MG63 (cell line): ENCODE data around the gene PCDHB4. TPM values are rescaled to one million over a fixed set of nuclear protein-coding genes. Genes with fewer than 3 reads are reported as not detected.
"Not testable (repeated sequence)": the region's sequence is repeated elsewhere in the genome, so short reads cannot be mapped to it uniquely, and the experiment has no call there.

ENCODE experiments used
- DNase-seq: peaks from one replicate; pipeline ENCODE4 v3.0.0-alpha.2; 2020
- H3K27me3 ChIP-seq: fragments of 250-450 bp; sonication (Bioruptor Pico); 2 replicates; pipeline ENCODE4 v1.5.1; 2020; ENCODE audit warnings: mild to moderate bottlenecking, moderate library complexity
- H3K36me3 ChIP-seq: fragments of 250-450 bp; sonication (Bioruptor Pico); 2 replicates; pipeline ENCODE4 v1.5.1; 2020; ENCODE audit warnings: mild to moderate bottlenecking, moderate library complexity
- H3K4me3 ChIP-seq: fragments of 250-450 bp; sonication (Bioruptor Pico); 2 replicates; pipeline ENCODE4 v1.5.1; 2020; ENCODE audit warnings: mild to moderate bottlenecking, moderate library complexity
- H3K9me3 ChIP-seq: fragments of 250-450 bp; sonication (Bioruptor Pico); 2 replicates; pipeline ENCODE4 v1.5.1; 2020; ENCODE audit warnings: mild to moderate bottlenecking, moderate library complexity
- total RNA-seq: library from RNA; depleted of rRNA; stranded (reverse); fragments of >200 nt; shearing (Covaris generic); gene quantifications from 2 replicates; pipeline ENCODE4 v1.2.3, GENCODE V29; 2014; ENCODE audit warnings: low replicate concordance

The PCDHB4 gene
- total RNA-seq, 1 experiment from 2014 or later: not detected

- DNase-seq: no peak
- no peaks in the 10 kb centered on the region; the same call in 1 of the 2 replicates for H3K27me3 ChIP-seq
Observed at GRCh38 chr5:141135030-141135717, 13.6 kb downstream of the PCDHB4 start, which contains the start of gene PCDHB5. TSS of gene PCDHB5 (plus strand) at chr5:141135206. CDS start at chr5:141135435, 229 bp downstream.

GRCh38 chr5:141135718-141136266 lies 14.2 kb downstream of the PCDHB4 start:
- H3K9me3 ChIP-seq: no peaks in the 10 kb centered on the region
- no peak for DNase-seq
- H3K27me3 ChIP-seq: no peaks in the 10 kb centered on the region; the same call in 1 of the 2 replicates
- H3K4me3 ChIP-seq: no peak overlapping the region; the same call in 1 of the 2 replicates
- H3K36me3 ChIP-seq: no peaks in the 10 kb centered on the region

More at GRCh38 chr5:141135030-141135717, 13.6 kb downstream of the PCDHB4 start, which contains the start of gene PCDHB5:
- no peaks in the 10 kb centered on the region for H3K36me3 ChIP-seq
- H3K4me3 ChIP-seq: peak within 1 kb of the TSS; percentile 34
- H3K9me3 ChIP-seq: no peaks in the 10 kb centered on the region

DNA sequence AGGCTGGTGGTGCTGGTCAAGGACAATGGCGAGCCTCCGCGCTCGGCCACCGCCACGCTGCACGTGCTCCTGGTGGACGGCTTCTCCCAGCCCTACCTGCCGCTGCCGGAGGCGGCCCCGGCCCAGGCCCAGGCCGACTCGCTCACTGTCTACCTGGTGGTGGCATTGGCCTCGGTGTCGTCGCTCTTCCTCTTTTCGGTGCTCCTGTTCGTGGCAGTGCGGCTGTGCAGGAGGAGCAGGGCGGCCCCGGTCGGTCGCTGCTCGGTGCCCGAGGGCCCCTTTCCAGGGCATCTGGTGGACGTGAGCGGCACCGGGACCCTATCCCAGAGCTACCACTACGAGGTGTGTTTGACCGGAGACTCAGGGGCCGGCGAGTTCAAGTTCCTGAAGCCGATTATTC lies 15.7 kb downstream of the PCDHB4 start:
- H3K27me3 ChIP-seq, H3K36me3 ChIP-seq, DNase-seq, H3K4me3 ChIP-seq, H3K9me3 ChIP-seq: not testable (repeated sequence)

- Histone ChIP-seq H3K27me3 (peaks cover 3% of the 10 kb centered on the region), H3K9me3 (no peaks in the 10 kb centered on the region), H3K4me3 (no peak within 1 kb of the TSS), H3K36me3 (no peaks in the 10 kb centered on the region)
- DNase-seq: no peak
Observed at GRCh38 chr5:141149812-141150211, 28.2 kb downstream of the PCDHB4 start, which contains the start of gene PCDHB6. TSS of gene PCDHB6 (plus strand) at chr5:141150057. CDS start at chr5:141150258, 201 bp downstream.

DNA sequence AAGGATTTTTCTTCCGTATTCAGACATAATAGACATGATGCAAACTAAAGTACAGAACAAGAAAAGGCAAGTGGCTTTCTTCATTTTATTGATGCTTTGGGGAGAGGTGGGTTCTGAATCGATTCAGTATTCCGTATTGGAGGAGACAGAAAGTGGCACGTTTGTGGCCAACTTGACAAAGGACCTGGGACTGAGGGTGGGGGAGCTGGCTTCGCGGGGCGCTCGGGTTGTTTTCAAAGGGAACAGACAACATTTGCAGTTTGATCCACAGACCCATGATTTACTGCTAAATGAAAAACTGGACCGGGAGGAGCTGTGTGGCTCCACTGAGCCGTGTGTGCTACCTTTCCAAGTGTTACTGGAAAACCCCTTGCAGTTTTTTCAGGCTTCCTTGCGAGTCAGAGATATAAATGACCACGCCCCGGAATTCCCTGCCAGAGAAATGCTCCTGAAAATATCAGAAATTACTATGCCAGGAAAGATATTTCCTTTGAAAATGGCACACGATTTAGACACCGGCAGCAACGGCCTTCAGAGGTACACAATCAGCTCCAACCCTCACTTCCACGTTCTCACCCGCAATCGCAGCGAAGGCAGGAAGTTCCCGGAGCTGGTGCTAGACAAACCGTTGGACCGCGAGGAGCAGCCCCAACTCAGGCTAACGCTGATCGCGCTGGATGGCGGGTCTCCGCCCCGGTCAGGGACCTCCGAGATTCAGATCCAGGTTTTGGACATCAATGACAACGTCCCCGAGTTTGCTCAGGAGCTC lies 28.8 kb downstream of the PCDHB4 start:
- Histone ChIP-seq H3K4me3 (no peak overlapping the region), H3K36me3 (no peaks in the 10 kb centered on the region), H3K9me3 (no peaks in the 10 kb centered on the region), H3K27me3 (peaks cover 3% of the 10 kb centered on the region)
- no peak for DNase-seq

- DNase-seq: no peak
- no peaks in the 10 kb centered on the region for H3K36me3 ChIP-seq
- H3K4me3 ChIP-seq: no peak overlapping the region
- H3K27me3 ChIP-seq: peaks cover 3% of the 10 kb centered on the region
- no peaks in the 10 kb centered on the region for H3K9me3 ChIP-seq
Observed at GRCh38 chr5:141150993-141151325, 29.3 kb downstream of the PCDHB4 start.

GRCh38 chr5:141151632-141152031 lies 30.0 kb downstream of the PCDHB4 start:
- H3K4me3 ChIP-seq, DNase-seq, H3K27me3 ChIP-seq, H3K36me3 ChIP-seq, H3K9me3 ChIP-seq: not testable (repeated sequence)

DNA sequence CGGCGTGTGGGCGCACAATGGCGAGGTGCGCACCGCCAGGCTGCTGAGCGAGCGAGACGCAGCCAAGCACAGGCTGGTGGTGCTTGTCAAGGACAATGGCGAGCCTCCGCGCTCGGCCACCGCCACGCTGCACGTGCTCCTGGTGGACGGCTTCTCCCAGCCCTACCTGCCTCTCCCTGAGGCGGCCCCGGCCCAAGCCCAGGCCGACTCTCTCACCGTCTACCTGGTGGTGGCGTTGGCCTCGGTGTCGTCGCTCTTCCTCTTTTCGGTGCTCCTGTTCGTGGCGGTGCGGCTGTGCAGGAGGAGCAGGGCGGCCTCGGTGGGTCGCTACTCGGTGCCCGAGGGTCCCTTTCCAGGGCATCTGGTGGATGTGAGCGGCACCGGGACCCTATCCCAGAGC lies 30.5 kb downstream of the PCDHB4 start:
- H3K9me3 ChIP-seq, H3K36me3 ChIP-seq, H3K4me3 ChIP-seq, H3K27me3 ChIP-seq, DNase-seq: not testable (repeated sequence)

DNA sequence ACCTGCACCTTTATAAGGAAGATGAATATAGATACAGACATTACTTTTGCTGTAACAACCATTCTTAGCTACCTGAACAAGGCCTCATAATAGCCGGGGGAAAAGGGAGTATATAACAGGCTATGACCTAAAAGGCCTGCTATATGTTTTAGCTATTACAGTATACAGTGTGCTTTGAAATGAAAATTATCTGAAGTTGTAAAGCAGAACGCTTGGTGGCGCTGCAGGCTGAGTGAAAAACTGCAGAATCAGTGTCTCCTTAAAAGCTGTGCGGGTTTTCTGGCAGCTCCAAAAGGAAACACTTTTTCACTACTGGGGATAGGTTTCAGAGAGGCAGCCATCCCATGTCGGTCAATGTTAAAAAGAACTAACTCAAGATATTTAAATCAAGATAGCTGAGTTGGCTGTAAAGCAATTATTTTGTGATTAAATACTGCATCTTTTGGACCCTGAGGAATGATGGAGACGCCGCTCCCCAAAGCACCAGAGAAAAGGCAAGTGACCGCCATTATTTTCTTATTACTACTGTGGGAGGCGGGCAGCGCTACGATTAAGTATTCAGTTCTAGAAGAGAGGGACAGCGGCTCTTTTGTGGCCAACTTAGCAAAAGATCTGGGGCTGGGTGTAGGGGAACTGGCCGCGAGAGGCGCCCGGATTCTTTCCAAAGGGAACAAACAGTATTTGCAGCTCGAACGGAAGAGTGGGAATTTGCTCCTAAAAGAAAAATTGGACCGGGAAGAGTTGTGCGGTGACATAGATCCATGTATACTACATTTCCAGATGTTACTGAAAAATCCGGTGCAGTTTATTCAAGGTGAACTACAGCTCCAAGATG lies 34.1 kb downstream of the PCDHB4 start:
- no peak overlapping the region for H3K4me3 ChIP-seq
- no peak for DNase-seq
- H3K9me3 ChIP-seq: no peaks in the 10 kb centered on the region
- H3K27me3 ChIP-seq: no peaks in the 10 kb centered on the region
- no peaks in the 10 kb centered on the region for H3K36me3 ChIP-seq

GRCh38 chr5:141157356-141157755 lies 35.7 kb downstream of the PCDHB4 start:
- H3K36me3 ChIP-seq, H3K4me3 ChIP-seq, H3K9me3 ChIP-seq, H3K27me3 ChIP-seq, DNase-seq: not testable (repeated sequence)

DNA sequence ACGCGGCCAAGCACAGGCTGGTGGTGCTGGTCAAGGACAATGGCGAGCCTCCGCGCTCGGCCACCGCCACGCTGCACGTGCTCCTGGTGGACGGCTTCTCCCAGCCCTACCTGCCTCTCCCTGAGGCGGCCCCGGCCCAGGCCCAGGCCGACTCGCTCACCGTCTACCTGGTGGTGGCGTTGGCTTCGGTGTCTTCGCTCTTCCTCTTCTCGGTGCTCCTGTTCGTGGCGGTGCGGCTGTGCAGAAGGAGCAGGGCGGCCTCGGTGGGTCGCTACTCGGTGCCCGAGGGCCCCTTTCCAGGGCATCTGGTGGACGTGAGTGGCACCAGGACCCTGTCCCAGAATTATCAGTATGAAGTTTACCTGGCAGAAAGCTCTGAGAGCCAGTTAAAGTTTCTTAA lies 36.3 kb downstream of the PCDHB4 start:
- H3K4me3 ChIP-seq, H3K36me3 ChIP-seq, H3K27me3 ChIP-seq, DNase-seq, H3K9me3 ChIP-seq: not testable (repeated sequence)

DNA sequence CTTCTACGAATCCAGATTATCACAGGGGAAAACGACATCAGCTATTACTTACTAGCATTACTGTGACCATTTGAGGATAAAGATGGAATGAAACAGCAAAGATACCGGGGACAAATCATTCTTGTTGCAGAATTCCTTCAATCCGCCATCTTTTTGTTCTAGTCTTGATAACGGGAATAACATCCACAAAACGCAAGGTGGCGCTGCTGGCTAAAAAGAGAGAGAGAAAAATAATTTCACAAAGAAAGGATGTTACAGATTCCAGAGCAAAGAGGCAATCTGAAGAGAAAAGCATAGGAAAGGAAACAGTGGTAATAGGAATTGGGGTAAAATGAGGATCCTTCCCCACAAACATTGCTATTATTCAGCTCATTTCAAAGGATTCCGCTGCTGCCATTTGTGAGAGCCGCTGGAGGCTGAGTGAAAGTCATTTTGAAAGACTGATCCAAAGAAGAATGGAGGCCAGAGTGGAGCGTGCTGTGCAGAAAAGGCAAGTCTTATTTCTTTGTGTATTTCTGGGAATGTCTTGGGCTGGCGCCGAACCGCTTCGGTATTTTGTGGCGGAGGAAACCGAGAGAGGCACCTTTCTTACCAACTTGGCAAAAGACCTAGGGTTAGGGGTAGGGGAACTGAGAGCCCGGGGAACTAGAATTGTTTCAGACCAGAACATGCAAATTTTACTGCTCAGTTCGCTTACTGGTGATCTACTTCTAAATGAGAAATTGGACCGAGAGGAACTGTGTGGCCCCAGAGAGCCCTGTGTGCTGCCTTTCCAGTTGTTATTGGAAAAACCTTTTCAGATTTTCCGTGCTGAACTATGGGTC lies 51.0 kb downstream of the PCDHB4 start, which contains the start of gene PCDHB7:
TSS of gene PCDHB7 (plus strand) at position 264 of the 824 bp plus-strand sequence. CDS start at position 456, 192 bp downstream.
- Histone ChIP-seq H3K36me3 (no peaks in the 10 kb centered on the region), H3K9me3 (no peaks in the 10 kb centered on the region; the same call in none of the 2 replicates), H3K4me3 (no peak within 1 kb of the TSS), H3K27me3 (peaks cover 8% of the 10 kb centered on the region)
- no peak for DNase-seq

GRCh38 chr5:141174291-141175104 lies 52.9 kb downstream of the PCDHB4 start:
- peaks cover 11% of the 10 kb centered on the region for H3K27me3 ChIP-seq
- not testable (repeated sequence) for H3K36me3 ChIP-seq, H3K9me3 ChIP-seq, H3K4me3 ChIP-seq, DNase-seq
